Stimulated activated CD8-positive, alpha-beta memory T cell treated with anti-CD3 and anti-CD28 coated beads, Interleukin-7, amount 100 ng/mL, for 48 hours (primary cell): Measurements from ENCODE around the gene PTP4A1.
A peak's percentile ranks its signal among the peaks of the same experiment; 100 is the strongest.
"Not testable (repeated sequence)": the region's sequence is repeated elsewhere in the genome, so short reads cannot be mapped to it uniquely, and the experiment has no call there.

ENCODE experiments used
- DNase-seq, 2 donors: peaks; one replicate each; pipeline ENCODE4 v3.0.0-alpha.2; 2020; ENCODE audit warnings: low read depth in 1 of 2; ENCODE audit errors: extremely low read depth in 1 of 2

PTP4A1 gene

DNA sequence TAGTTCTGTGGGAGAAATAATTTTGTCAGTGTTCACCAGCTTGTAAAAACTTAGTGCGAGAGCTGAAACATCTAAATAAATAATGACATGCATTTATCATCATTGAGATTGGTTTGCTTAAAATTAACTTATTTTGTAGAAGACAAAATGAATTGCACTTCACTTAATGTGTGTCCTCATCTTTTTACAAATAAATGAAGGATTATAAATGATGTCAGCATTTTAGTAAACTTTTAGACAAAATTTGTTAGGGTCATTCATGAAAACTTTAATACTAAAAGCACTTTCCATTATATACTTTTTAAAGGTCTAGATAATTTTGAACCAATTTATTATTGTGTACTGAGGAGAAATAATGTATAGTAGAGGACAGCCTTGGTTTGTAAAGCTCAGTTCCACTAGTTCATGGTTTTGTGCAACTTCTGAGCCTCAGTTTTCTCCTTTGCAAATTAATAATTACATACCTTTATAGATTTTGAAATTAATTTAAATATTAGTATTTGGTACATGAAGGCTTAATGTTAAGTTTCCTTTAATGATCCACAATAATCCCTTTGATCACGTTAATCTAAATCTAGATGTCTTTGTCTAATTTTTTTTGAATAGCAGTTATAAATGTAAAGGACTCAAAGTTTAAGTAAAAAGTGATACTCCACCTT is 9.2 kb downstream of the PTP4A1 start:
- no peak for DNase-seq

DNA sequence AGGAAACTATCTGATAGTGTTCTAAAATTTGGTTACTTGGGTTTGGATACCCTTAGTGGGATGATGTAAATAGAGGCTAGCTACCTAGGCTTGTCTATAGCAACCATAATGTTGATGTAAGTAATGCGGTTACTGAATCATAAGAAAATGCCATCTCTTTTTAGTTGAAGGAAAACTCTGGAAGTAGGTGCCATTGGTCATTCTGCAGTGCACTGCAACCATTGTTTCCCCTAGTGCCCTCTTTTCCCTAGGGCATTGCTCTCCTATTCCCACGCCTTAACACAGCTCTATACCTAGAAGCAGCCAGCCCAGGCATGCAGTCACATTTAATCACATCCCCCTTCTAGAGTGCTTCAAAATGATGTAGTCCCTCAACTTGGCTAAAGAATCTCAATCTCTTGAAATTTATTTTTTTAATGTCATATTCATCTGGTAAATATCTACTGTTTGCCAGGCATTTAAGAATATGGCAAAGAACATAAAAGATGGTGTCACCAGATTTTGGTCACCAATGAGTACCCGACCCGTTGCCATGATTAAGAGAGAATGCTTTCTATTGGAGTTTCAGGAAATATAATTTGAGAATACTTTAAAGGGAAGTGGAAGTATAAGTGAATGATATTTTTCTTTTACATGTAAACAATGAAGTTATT is 10.4 kb downstream of the PTP4A1 start:
- DNase-seq: no peak

DNA sequence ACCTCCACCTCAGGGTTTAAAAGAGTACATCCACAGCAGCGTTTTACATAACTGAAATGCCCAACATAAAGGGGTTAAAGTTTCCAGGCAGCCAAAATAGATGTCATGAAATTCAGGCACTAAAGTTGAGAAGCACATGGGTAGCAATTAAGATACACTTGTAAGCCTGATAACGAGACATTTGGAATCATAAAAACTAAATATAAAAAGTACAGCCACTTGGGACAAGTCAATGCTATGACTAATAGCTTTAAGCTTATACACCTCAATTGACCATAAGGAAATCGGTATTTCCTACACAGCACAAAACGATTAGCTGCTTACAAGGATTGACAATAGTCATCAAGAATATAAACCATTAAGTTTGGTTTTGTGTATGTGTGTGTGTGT is 11.8 kb downstream of the PTP4A1 start:
- DNase-seq: no peak

DNA sequence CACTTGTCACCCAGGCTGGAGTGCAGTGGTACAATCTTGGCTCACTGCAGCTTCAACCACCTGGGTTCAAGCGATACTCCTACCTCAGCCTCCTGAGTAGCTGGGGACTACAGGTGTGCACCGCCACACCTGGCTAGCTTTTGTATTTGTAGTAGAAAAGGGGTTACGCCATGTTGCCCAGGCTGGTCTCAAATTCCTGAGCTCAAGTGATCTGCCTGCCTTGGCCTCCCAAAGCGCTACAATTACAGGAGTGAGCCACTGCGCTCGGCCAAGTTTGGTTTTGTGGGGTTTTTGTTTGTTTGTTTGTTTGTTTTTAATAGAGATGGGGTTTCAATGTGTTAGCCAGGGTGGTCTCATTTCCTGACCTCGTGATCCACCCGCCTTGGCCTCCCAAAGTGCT is 12.3 kb downstream of the PTP4A1 start:
- no peak for DNase-seq

DNA sequence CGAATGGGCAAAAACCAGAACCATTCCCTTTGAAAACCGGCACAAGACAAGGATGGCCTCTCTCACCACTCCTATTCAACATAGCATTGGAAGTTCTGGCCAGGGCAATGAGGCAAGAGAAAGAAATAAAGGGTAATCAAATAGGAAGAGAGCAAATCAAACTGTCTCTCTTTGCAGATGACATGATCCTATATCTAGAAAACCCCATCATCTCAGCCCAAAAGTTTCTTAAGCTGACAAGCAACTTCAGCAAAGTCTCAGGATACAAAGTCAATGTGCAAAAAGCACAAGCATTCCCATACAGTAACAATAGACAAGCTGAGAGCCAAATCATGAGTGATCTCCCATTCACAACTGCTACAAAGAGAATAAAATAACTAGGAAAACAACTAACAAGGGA is 13.4 kb downstream of the PTP4A1 start:
- not testable (repeated sequence) for DNase-seq

DNA sequence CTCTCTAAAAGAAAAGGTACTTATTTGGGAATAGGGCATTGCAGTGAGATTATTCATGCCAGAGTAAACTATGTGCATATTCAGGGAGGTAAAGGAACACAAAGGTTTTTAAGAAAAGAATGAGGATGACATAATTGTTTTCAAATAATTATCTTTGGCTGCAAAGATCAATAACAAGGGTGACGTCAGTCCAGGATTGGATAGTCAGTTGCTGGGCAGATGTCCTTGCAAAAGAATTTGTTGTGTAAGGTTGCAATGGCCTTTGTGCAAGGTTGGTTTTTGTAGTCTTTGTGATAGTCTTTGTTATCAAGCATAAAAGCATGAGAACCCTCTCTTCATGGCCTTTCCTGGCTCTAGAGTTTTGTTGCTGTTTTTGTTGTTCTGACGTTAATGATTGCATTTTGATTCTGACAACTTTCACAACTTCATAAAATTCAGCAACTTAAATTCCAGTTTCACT is 17.7 kb downstream of the PTP4A1 start:
- no peak for DNase-seq

DNA sequence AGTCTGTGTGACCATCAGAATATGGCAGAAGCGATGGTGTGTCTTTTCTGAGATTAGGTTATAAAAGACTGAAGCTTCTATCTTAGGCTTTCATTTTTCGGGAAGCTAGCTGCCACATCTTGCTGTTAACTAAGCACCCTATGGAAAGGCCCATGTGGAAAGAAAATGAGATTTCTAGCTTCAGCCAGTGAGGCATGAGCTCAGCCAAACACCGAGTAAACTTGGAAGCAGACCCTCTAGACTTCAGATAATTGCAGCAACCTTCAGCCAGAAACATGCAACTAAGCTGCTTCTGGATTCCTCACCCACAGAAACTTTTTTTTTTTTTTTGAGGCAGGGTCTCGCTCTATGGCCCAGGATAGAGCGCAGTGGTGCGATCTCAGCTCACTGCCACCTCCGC is 20.6 kb downstream of the PTP4A1 start:
- DNase-seq: no peak

DNA sequence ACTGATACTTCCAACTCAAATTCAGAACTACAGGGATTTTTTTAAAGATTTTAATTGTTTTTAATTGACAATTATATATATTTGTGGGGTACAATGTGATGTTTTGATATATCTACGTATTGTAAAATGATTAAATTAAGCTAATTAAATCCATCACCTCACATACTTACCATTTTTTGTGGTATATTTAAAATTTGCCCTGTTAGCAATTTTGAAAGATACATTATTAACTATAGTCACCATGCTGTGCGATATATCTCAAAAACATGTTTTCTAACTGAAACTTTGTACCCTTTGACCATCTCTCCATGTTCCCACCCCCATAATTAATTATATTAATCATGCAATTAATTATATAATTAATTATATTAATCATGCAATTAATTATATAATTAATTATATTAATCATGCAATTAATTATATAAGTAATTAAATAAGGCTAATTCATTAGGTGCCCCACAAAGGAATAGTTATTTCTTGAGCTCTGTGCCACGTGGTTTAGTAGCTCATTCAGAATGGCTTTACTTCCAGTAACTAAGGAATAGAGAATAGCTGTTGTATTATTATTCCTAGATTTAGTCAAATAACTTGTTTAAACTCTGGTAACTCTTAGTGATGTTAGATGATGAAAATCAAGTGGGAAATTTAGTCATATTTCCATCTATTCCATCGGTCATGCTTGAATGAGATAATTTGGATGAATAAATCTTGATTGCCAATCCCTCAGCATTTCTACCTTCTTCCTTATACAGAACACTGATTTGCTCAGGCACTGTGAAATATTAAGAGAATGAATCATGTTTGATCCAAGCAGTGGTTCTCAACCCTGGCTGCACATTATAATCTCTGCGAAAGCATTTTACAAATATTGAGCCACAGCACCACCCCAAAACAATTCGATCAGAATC is 25.1 kb downstream of the PTP4A1 start:
- no peak for DNase-seq

GRCh38 chr6:63598049-63599036 is 26.1 kb downstream of the PTP4A1 start:
- peak in 1 of 2 donors; percentile 54 for DNase-seq

GRCh38 chr6:63599243-63599642 is 27.0 kb downstream of the PTP4A1 start:
- no peak for DNase-seq

- no peak for DNase-seq
Observed at GRCh38 chr6:63600136-63600535, 27.9 kb downstream of the PTP4A1 start.

DNA sequence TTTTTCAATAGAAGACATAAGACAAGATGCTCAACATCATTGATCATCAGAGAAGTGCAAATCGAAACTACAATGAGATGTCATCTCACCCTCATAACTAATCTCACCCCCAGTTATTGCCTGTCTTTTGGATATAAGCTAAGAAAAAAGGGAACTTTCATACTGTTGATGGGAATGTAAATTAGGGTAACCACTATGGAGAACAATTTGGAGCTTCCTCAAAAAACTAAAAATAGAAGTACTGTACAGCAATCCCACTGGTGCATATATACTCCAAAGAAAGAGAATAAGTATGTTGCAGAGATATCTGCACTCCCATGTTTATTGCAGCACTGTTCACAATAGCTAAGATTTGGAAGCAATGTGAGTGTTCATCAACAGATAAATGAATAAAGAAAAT is 37.0 kb downstream of the PTP4A1 start:
- DNase-seq: no peak

DNA sequence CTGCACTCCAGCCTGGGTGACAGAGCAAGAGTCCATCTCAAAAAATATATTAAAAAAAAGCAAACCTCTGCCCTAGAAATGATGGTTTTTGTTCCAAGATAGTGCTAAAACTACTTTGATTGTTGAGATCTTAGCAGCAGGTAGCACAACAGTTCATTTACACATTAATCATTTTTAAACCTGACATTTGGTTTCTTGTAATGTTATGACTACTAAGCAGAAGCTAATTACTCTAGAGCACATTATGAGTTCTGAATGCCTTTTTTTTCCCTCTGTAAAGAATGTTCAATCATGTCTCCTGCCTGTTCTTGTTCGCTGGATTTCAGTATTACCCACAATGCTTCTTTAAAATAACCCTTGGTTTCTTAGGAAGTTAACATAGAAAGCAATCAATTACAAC is 38.7 kb downstream of the PTP4A1 start:
- DNase-seq: no peak

- DNase-seq: no peak
Observed at GRCh38 chr6:63611560-63611959, 39.3 kb downstream of the PTP4A1 start.

DNA sequence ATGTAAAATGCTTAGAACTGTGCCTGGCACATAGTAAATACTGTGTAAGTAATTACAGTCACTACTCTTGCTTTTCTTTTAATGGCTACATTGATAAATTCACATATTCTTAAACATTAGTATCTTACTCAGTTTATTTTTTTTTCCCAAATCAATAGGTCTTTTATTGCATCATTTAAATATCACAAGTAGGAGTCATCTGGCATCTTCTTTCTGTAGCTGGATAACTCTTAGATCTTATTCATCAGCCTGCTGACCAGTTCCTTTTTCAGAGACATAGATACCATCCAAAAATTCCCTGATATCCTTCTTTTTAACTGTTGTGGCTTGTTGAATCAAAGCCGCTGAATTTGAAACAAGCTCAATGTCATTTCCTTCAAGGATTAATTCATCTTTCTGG is 43.3 kb downstream of the PTP4A1 start:
- no peak for DNase-seq
